Immature natural killer cell (primary cell): ENCODE data around the gene FARS2. TPM values are rescaled to one million over a fixed set of nuclear protein-coding genes. Genes with fewer than 3 reads are reported as not detected.
A peak's percentile ranks its signal among the peaks of the same experiment; 100 is the strongest.

Experiments
- DNase-seq, 3 donors: peaks; one replicate each; pipeline ENCODE4 v3.0.0; 2022; ENCODE audit warnings: mixed read lengths in 1 of 3
- H3K27ac Mint-ChIP-seq, 6 donors: one replicate each; pipeline ENCODE4 v1.8.0; 2020; ENCODE audit warnings: mixed read lengths in 6 of 6, mild to moderate bottlenecking in 5 of 6, inconsistent platforms in 4 of 6, moderate library complexity in 3 of 6
- H3K27me3 Mint-ChIP-seq, 3 donors: one replicate each; pipeline ENCODE4 v1.8.0; 2020 to 2021; ENCODE audit warnings: low read depth in 3 of 3, mild to moderate bottlenecking in 3 of 3, mixed read lengths in 3 of 3, moderate library complexity in 3 of 3, inconsistent platforms in 1 of 3
- H3K36me3 Mint-ChIP-seq, 3 donors: one replicate each; pipeline ENCODE4 v1.8.0; 2020; ENCODE audit warnings: mixed read lengths in 3 of 3, inconsistent platforms in 2 of 3, mild to moderate bottlenecking in 2 of 3
- H3K4me1 Mint-ChIP-seq, 2 donors: one replicate each; pipeline ENCODE4 v1.8.0; 2020; ENCODE audit warnings: inconsistent platforms in 2 of 2, mild to moderate bottlenecking in 2 of 2, mixed read lengths in 2 of 2, moderate library complexity in 1 of 2
- H3K4me3 Mint-ChIP-seq, 5 donors: one replicate each; pipeline ENCODE4 v1.8.0; 2020; ENCODE audit warnings: mild to moderate bottlenecking in 5 of 5, mixed read lengths in 5 of 5, inconsistent platforms in 3 of 5, moderate library complexity in 3 of 5
- H3K9me3 Mint-ChIP-seq, 6 donors: one replicate each; pipeline ENCODE4 v1.8.0; 2020; ENCODE audit warnings: mild to moderate bottlenecking in 6 of 6, mixed read lengths in 6 of 6, inconsistent platforms in 4 of 6, moderate library complexity in 3 of 6
- polyA plus RNA-seq, 3 donors: library from polyadenylated mRNA; unstranded; fragments of 300-500 nt; fragmentation: Illumina TruSeq; gene quantifications; one replicate each; pipeline ENCODE4 v1.2.3, GENCODE V29; 2021

FARS2 gene
- polyA plus RNA-seq, 3 donors from 2014 or later: 30.5 to 41.0 (median 40.2) TPM

DNA sequence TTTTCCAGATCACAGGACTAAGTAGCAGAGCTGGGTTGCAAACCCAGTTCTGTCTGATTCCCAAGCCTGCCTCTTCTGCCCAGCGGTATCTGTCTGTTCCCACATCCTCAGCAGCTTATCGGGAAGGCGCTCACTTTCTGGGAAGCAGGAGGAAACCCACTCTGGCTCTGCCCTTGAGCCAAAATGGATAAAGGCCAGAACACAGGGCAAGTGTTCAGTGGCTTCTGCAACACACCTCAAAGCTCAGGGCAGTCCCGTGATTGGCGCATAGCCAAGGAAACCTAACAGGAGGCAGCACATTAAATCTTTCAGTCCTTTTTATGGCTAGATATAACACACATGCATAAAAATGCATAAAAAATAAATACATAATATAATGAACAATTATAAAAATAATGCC lies 483.2 kb downstream of the FARS2 start:
- Mint-ChIP-seq H3K36me3 (peaks cover 0 to 9% (median 8%) of the 10 kb centered on the region in 3 donors), H3K4me3 (no peak overlapping the region), H3K4me1 (peaks cover 5 to 9% of the 10 kb centered on the region in 2 donors), H3K27ac (no peak overlapping the region), H3K9me3 (no peaks in the 10 kb centered on the region), H3K27me3 (no peaks in the 10 kb centered on the region)
- DNase-seq: no peak

DNA sequence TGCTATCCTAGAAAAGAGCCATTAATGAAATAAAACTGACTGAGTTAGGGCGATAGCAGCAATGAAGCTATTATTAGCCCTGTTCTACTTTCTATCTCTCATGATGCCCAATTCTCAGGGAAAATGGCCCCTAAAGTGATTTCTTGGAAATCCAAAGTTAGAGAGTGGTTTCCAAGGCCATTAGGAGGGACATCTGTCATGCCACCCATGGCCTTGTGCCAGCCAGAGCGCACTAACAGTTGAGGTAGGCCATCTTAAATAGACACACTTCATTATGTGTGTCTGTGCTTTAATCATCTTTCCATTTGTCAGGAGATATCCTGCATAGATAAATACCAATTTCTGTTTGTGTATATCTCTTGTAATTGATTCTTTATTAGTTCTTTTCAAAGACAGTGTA lies 483.8 kb downstream of the FARS2 start:
- no peak overlapping the region for H3K4me3 Mint-ChIP-seq
- no peak overlapping the region for H3K27ac Mint-ChIP-seq
- H3K27me3 Mint-ChIP-seq: no peaks in the 10 kb centered on the region
- H3K36me3 Mint-ChIP-seq: peaks cover 0 to 9% (median 8%) of the 10 kb centered on the region in 3 donors
- DNase-seq: no peak
- no peaks in the 10 kb centered on the region for H3K9me3 Mint-ChIP-seq
- H3K4me1 Mint-ChIP-seq: peaks cover 5 to 9% of the 10 kb centered on the region in 2 donors

DNA sequence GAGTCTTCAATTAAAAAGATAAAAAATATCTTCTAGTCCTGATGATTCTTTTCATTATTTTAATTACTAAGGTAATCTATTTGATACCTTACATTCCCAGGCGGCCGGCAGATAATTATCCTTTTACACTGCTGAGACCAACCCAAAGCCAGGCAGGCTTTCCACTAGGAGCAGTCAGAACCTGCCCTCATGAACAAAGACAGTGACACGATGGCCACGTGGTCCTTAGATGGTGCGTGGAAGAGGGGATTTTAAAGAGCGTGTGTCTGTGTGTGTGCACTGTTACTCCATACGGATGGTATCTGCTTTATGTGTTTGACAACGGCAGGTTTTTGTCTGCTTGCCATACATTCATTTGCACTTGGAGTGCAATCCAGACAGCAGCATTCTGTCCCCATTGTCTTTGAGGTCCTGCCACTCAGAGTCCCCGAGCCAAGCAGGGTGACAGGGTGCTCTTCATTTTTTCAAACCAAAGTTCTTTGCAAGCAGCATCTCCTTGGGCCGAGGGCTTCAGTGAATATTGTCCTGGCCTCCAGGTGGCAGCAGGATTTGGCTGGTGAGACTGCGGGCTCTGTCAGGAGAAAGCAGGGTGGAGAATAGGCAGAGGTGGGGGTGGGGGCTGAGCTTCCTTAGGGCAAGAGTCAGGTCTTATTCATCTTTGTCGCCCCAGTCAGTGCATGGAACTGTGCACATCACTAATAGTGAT lies 484.9 kb downstream of the FARS2 start:
- Mint-ChIP-seq H3K4me3 (no peak overlapping the region), H3K27me3 (no peaks in the 10 kb centered on the region), H3K27ac (peak overlapping the region in 1 of 6 donors; percentile 3), H3K9me3 (no peaks in the 10 kb centered on the region), H3K36me3 (peaks cover 0 to 12% (median 8%) of the 10 kb centered on the region in 3 donors), H3K4me1 (peaks cover 5 to 9% of the 10 kb centered on the region in 2 donors)
- DNase-seq: no peak

DNA sequence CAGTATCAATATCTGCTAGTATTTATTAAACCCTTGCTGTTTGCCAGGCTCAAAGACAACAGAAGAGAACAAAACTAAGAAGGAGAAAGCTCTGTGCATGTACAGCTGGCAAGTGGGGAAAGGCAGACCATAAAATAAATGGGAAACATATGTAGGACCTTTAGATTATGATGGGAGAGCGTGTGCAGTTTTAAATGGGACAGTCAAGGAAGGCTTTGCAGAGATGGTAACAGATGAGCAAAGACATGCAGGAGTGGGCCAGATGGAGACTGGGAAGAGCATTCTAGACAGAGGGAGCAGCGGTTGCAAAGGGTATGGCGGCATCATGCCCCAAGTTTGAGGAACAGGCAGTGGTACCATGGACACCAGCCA lies 485.4 kb downstream of the FARS2 start:
- no peak for DNase-seq
- Mint-ChIP-seq H3K27ac (peak overlapping the region in 1 of 6 donors; percentile 3), H3K4me3 (no peak overlapping the region), H3K27me3 (no peaks in the 10 kb centered on the region), H3K4me1 (peaks cover 5 to 9% of the 10 kb centered on the region in 2 donors), H3K9me3 (no peaks in the 10 kb centered on the region), H3K36me3 (peaks cover 0 to 12% (median 8%) of the 10 kb centered on the region in 3 donors)

- Mint-ChIP-seq H3K27me3 (no peaks in the 10 kb centered on the region), H3K4me3 (no peak overlapping the region), H3K27ac (peak overlapping the region in 2 of 6 donors; percentile 33), H3K36me3 (peaks cover 0 to 12% (median 10%) of the 10 kb centered on the region in 3 donors), H3K4me1 (peaks cover 5 to 9% of the 10 kb centered on the region in 2 donors), H3K9me3 (no peaks in the 10 kb centered on the region)
- DNase-seq: no peak
Measured at GRCh38 chr6:5747379-5747778, 486.1 kb downstream of the FARS2 start.

DNA sequence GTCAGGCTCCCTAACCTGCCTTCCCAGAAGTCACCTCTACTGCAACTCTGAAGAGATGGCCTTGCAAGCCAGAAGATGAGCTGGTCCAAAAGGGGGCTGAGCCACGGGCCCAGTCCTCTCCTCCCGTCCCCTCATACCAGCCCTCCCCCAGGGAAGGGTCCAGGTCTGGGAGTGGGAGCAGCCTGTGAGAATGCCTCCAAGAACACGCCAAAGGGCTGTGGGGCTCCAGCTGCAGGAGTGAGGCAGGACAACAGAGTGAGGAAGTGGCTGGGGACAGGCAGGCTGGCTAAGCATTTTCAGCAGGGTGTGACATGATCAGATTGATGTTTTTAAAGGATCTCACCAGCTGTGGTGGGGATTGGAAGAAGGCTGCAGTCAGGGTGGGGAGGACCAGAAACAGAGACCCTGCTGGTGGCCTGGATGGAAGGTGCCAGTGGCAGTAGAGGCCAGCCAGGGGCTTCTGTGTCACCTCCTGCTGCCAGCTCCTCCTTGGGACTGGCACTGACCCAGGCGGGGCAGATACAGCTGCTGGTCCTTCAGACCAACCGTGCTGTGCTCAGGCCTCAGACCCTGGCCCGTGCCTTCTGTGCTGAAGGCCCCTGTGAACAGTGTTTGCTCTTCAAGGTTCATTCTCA lies 487.8 kb downstream of the FARS2 start:
- Mint-ChIP-seq H3K27me3 (no peaks in the 10 kb centered on the region), H3K9me3 (peaks cover 0 to 4% (median 0%) of the 10 kb centered on the region in 6 donors), H3K4me1 (peaks cover 0 to 1% of the 10 kb centered on the region in 2 donors), H3K27ac (peak overlapping the region in 1 of 6 donors; percentile 51), H3K4me3 (no peak overlapping the region), H3K36me3 (peaks cover 0 to 23% (median 17%) of the 10 kb centered on the region in 3 donors)
- DNase-seq: no peak

GRCh38 chr6:5749651-5750215 lies 488.4 kb downstream of the FARS2 start:
- no peaks in the 10 kb centered on the region for H3K27me3 Mint-ChIP-seq
- DNase-seq: no peak
- H3K27ac Mint-ChIP-seq: no peak overlapping the region
- H3K4me1 Mint-ChIP-seq: peaks cover 0 to 1% of the 10 kb centered on the region in 2 donors
- H3K4me3 Mint-ChIP-seq: no peak overlapping the region
- peaks cover 0 to 7% (median 4%) of the 10 kb centered on the region in 6 donors for H3K9me3 Mint-ChIP-seq
- peaks cover 6 to 28% (median 23%) of the 10 kb centered on the region in 3 donors for H3K36me3 Mint-ChIP-seq

- Mint-ChIP-seq H3K9me3 (peaks cover 0 to 20% (median 13%) of the 10 kb centered on the region in 6 donors), H3K27me3 (no peaks in the 10 kb centered on the region), H3K4me3 (no peak overlapping the region), H3K36me3 (peaks cover 12 to 41% (median 38%) of the 10 kb centered on the region in 3 donors), H3K4me1 (peaks cover 0 to 1% of the 10 kb centered on the region in 2 donors), H3K27ac (peak overlapping the region in 1 of 6 donors; percentile 3)
- DNase-seq: no peak
Measured at GRCh38 chr6:5751525-5752390, 490.4 kb downstream of the FARS2 start.

DNA sequence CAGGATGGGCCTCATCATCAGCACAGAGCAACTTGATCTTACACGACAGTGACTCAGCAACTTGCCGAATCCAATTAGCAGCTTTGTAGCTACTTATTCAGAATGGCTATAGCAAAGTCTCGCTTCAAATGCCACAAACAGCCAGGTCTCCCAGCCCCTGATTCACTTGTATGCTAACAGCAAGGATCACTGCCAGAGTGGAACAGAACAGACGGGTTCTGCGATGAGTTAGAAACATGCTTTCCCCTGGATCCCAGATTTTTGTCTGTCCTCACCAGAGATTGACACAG lies 491.0 kb downstream of the FARS2 start:
- no peak for DNase-seq
- peaks cover 0 to 20% (median 13%) of the 10 kb centered on the region in 6 donors for H3K9me3 Mint-ChIP-seq
- no peaks in the 10 kb centered on the region for H3K4me1 Mint-ChIP-seq
- peak overlapping the region in 1 of 6 donors; percentile 3 for H3K27ac Mint-ChIP-seq
- H3K4me3 Mint-ChIP-seq: no peak overlapping the region
- H3K36me3 Mint-ChIP-seq: peaks cover 12 to 40% (median 32%) of the 10 kb centered on the region in 3 donors
- no peaks in the 10 kb centered on the region for H3K27me3 Mint-ChIP-seq

DNA sequence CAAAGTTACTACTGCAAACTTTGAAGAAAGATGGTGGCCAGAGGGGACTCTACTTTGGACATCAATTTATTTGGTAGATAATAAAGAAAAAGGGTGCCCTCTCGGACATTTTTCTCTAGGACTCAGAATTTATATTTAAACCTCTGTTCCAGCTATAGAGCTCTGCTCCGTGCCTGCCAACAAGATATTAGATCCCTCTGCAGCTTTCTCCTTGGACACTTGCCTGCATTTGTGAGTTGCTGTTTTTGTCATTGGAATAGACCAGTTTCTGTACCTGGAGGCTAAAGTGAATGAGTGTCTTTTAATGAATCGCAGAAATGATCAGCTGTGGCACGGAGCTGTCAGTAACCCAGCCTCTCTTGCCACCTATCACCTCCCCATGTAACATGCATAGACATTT lies 491.9 kb downstream of the FARS2 start:
- Mint-ChIP-seq H3K4me3 (no peak overlapping the region), H3K4me1 (no peaks in the 10 kb centered on the region), H3K27ac (no peak overlapping the region), H3K36me3 (peaks cover 12 to 40% (median 31%) of the 10 kb centered on the region in 3 donors), H3K27me3 (peaks cover 0 to 2% (median 0%) of the 10 kb centered on the region in 3 donors), H3K9me3 (peaks cover 0 to 20% (median 13%) of the 10 kb centered on the region in 6 donors)
- DNase-seq: no peak

DNA sequence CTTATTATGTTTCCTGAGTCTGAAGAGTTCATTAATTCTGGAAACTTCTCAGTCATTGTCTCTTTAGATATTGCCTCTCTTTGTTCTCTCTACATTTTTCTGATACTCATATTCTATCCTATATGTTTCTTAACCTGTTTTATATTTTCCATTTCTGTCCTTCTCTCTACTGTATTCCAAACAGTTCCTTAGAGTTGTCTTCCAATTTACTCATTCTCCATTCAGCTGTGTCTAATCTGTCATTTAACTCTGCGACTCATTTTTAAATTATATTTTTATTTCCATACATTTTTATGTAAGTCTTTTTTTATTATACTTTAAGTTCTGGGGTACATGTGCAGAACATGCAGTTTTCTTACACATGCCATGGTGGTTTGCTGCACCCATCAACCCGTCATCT lies 493.6 kb downstream of the FARS2 start:
- Mint-ChIP-seq H3K9me3 (peaks cover 0 to 20% (median 13%) of the 10 kb centered on the region in 6 donors), H3K4me1 (no peaks in the 10 kb centered on the region), H3K27me3 (peaks cover 0 to 4% (median 0%) of the 10 kb centered on the region in 3 donors), H3K4me3 (no peak overlapping the region), H3K36me3 (peaks cover 12 to 40% (median 31%) of the 10 kb centered on the region in 3 donors), H3K27ac (no peak overlapping the region)
- DNase-seq: no peak

- H3K4me3 Mint-ChIP-seq: no peak overlapping the region
- H3K27ac Mint-ChIP-seq: no peak overlapping the region
- peaks cover 0 to 18% (median 9%) of the 10 kb centered on the region in 6 donors for H3K9me3 Mint-ChIP-seq
- peaks cover 8 to 23% (median 14%) of the 10 kb centered on the region in 3 donors for H3K36me3 Mint-ChIP-seq
- H3K4me1 Mint-ChIP-seq: peaks cover 0 to 1% of the 10 kb centered on the region in 2 donors
- peaks cover 0 to 4% (median 0%) of the 10 kb centered on the region in 3 donors for H3K27me3 Mint-ChIP-seq
- DNase-seq: no peak
Measured at GRCh38 chr6:5759571-5759970, 498.3 kb downstream of the FARS2 start.

- Mint-ChIP-seq H3K4me1 (peaks cover 0 to 1% of the 10 kb centered on the region in 2 donors), H3K27me3 (peaks cover 0 to 8% (median 0%) of the 10 kb centered on the region in 3 donors), H3K27ac (no peak overlapping the region), H3K9me3 (no peaks in the 10 kb centered on the region), H3K4me3 (no peak overlapping the region), H3K36me3 (peaks cover 0 to 5% (median 1%) of the 10 kb centered on the region in 3 donors)
- no peak for DNase-seq
Measured at GRCh38 chr6:5761370-5761769, 500.1 kb downstream of the FARS2 start.
